Calu3 (cell line): ENCODE measurements around the gene ZNF470. TPM values are rescaled to one million over a fixed set of nuclear protein-coding genes. Genes with fewer than 3 reads are reported as not detected.

Experiments
- Bru-seq: library from RNA; stranded (reverse); fragments of 400-500 nt; gene quantifications from one replicate; lab custom pipeline; 2021; lab: Mats Ljungman, UMichigan
- BruChase-seq, 2 experiments: library from RNA; stranded (reverse); fragments of 400-500 nt; gene quantifications; one replicate each; lab custom pipeline; 2021; lab: Mats Ljungman, UMichigan
- BruUV-seq: library from RNA; stranded (reverse); fragments of 400-500 nt; replicated peaks from 2 replicates; lab custom pipeline; 2021; lab: Mats Ljungman, UMichigan
- CTCF ChIA-PET: fragments of 300-600 bp; sonication (Branson Sonifier 250); formaldehyde crosslinking; loops from one replicate; lab custom pipeline; 2022; ENCODE audit warnings: antibody characterized with exemption; lab: Charles Lee
- DNase-seq: peaks from one replicate; pipeline ENCODE4 v3.0.0; 2022
- H3K27ac Mint-ChIP-seq: one replicate; pipeline ENCODE4 v1.8.0; 2022; ENCODE audit warnings: mixed read lengths; ENCODE audit not compliant: unreplicated experiment
- H3K27me3 Mint-ChIP-seq: one replicate; pipeline ENCODE4 v1.8.0; 2022; ENCODE audit warnings: mixed read lengths; ENCODE audit not compliant: unreplicated experiment
- H3K36me3 Mint-ChIP-seq: one replicate; pipeline ENCODE4 v1.8.0; 2022; ENCODE audit warnings: mild to moderate bottlenecking, moderate library complexity, mixed read lengths; ENCODE audit not compliant: insufficient read depth, unreplicated experiment
- H3K4me1 Mint-ChIP-seq: one replicate; pipeline ENCODE4 v1.8.0; 2022; ENCODE audit warnings: mild to moderate bottlenecking, low read depth, mixed read lengths; ENCODE audit not compliant: unreplicated experiment
- H3K4me3 Mint-ChIP-seq: one replicate; pipeline ENCODE4 v1.8.0; 2022; ENCODE audit warnings: mild to moderate bottlenecking, low read depth, moderate library complexity, mixed read lengths; ENCODE audit not compliant: unreplicated experiment
- H3K9me3 Mint-ChIP-seq: one replicate; pipeline ENCODE4 v1.8.0; 2022; ENCODE audit warnings: low read depth, mixed read lengths; ENCODE audit not compliant: unreplicated experiment
- CTCF ChIP-seq: fragments of 200-600 bp; IDR thresholded peaks from one replicate; pipeline ENCODE4 v1.8.0; 2022; ENCODE audit warnings: antibody characterized with exemption; ENCODE audit not compliant: unreplicated experiment
- intact Hi-C: fragments of 100-400 bp; cut with micrococcal nuclease; formaldehyde crosslinking; loops from one replicate; pipeline ENCODE4 v1.10.0; 2022; ENCODE audit not compliant: unreplicated experiment
- long read RNA-seq: library from polyadenylated mRNA; stranded (forward); transcript quantifications from one replicate; pipeline ENCODE4 v2.0.0, GENCODE V29; 2022
- total RNA-seq: library from RNA; stranded (reverse); gene quantifications from 2 replicates; pipeline ENCODE4 v1.2.3, GENCODE V29; 2022

Gene ZNF470
- 0.68 and 1.4 TPM in 2 replicates for total RNA-seq
- percentile 33 among the genes with signal in this experiment for Bru-seq, nascent RNA
- percentile 30 among the genes with signal in this experiment for BruChase-seq, experiment 1, labeled RNA remaining after a 6-hour chase
- percentile 31 among the genes with signal in this experiment for BruChase-seq, experiment 2, labeled RNA remaining after a 2-hour chase
- long read RNA-seq, result 0 reads

DNA sequence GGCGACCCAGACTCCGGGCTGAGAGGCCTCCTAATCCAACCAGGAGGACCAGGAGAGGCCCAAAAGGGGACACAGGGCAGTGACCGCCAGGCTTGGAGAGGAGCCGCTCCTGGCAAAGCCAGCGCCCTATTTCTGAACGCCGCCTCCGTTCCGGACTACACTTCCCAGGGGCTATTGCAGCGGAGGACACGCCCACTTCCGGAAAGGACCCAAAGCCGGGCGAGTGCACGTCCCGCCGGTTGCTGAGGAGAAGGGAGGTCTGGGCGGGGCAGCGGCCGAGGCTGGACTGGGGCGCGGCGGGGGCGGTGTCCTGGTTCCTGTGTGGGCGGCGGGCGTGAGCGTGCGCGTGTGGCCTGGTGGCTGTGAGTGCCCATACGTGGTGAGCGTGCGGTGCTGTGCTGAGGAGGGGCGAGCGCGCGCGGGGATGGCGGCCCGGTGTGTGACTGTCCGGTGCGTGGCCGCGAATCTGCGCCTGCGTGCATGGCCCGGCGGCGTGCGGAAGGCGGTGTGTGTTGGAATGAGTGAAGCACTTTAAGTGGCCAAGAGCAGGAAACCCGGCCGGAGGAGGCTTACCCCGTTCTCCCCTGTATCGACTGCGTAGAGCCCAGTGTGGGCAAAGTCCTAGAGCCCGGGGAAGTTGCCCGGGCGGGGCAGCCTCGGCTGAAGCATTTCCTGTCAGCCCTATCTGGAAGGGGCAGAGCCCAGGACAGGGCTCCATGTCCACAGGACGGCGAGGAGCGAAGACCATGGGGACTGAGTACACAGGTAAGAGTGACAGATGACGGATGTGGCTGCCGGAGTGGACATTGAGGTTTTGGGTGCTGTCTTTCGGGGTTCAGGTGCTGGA lies at the start of gene ZNF470:
TSS of gene ZNF470 (plus strand) at position 195 of the 847 bp plus-strand sequence. CDS start 2,844 bp downstream, outside the sequence.
- Mint-ChIP-seq H3K4me3 (peak within 1 kb of the TSS; percentile 82), H3K4me1 (no peaks in the 10 kb centered on the region), H3K9me3 (peaks cover 23% of the 10 kb centered on the region), H3K36me3 (peaks cover 10% of the 10 kb centered on the region), H3K27me3 (no peaks in the 10 kb centered on the region), H3K27ac (peak within 1 kb of the TSS; percentile 56)
- BruUV-seq, result no TSS peak
- peak; percentile 75 for DNase-seq
- intact Hi-C loops, result no loop called here
- CTCF ChIA-PET, result no interaction called here
- TF ChIP-seq CTCF, result no peak

GRCh38 chr19:56525214-56525860 lies 41.9 kb upstream of the ZNF470 start:
- Mint-ChIP-seq H3K36me3 (no peaks in the 10 kb centered on the region), H3K27me3 (no peaks in the 10 kb centered on the region), H3K9me3 (peaks cover 35% of the 10 kb centered on the region), H3K4me3 (no peak overlapping the region), H3K4me1 (no peaks in the 10 kb centered on the region), H3K27ac (no peak overlapping the region)
- CTCF ChIA-PET, result no interaction called here
- BruUV-seq, result no TSS peak
- no peak for DNase-seq
- no peak for TF ChIP-seq CTCF
- intact Hi-C loops, result no loop called here

- BruUV-seq, result no TSS peak
- intact Hi-C loops, result no loop called here
- Mint-ChIP-seq H3K27me3 (no peaks in the 10 kb centered on the region), H3K4me1 (no peaks in the 10 kb centered on the region), H3K4me3 (no peak overlapping the region), H3K36me3 (no peaks in the 10 kb centered on the region), H3K9me3 (peaks cover 19% of the 10 kb centered on the region), H3K27ac (no peak overlapping the region)
- TF ChIP-seq CTCF, result no peak
- no peak for DNase-seq
- CTCF ChIA-PET, result no interaction called here
These were observed 29.8 kb upstream of the ZNF470 start for GRCh38 chr19:56537442-56537841.

- Mint-ChIP-seq H3K36me3 (no peaks in the 10 kb centered on the region), H3K27me3 (no peaks in the 10 kb centered on the region)
- BruUV-seq, result no TSS peak
These were observed 29.0 kb upstream of the ZNF470 start for GRCh38 chr19:56538254-56538760.

More at GRCh38 chr19:56538254-56538760, 29.0 kb upstream of the ZNF470 start:
- no peak for DNase-seq
- H3K9me3 Mint-ChIP-seq, result peaks cover 21% of the 10 kb centered on the region
- H3K4me1 Mint-ChIP-seq, result no peaks in the 10 kb centered on the region
- H3K27ac Mint-ChIP-seq, result no peak overlapping the region
- intact Hi-C loops, result no loop called here
- CTCF ChIA-PET, result no interaction called here
- no peak overlapping the region for H3K4me3 Mint-ChIP-seq
- no peak for TF ChIP-seq CTCF
